NCI-H345 treated with DMSO at 0.1 percent for 48 hours (cell line): ENCODE measurements around the gene DNAI2.
A peak's percentile ranks its signal among the peaks of the same experiment; 100 is the strongest.

Experiments used
- DNase-seq: peaks from one replicate; lab custom pipeline; 2025; ENCODE audit not compliant: unreplicated experiment; lab: John Stamatoyannopoulos, UW

DNAI2 gene, protein sequence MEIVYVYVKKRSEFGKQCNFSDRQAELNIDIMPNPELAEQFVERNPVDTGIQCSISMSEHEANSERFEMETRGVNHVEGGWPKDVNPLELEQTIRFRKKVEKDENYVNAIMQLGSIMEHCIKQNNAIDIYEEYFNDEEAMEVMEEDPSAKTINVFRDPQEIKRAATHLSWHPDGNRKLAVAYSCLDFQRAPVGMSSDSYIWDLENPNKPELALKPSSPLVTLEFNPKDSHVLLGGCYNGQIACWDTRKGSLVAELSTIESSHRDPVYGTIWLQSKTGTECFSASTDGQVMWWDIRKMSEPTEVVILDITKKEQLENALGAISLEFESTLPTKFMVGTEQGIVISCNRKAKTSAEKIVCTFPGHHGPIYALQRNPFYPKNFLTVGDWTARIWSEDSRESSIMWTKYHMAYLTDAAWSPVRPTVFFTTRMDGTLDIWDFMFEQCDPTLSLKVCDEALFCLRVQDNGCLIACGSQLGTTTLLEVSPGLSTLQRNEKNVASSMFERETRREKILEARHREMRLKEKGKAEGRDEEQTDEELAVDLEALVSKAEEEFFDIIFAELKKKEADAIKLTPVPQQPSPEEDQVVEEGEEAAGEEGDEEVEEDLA

DNA sequence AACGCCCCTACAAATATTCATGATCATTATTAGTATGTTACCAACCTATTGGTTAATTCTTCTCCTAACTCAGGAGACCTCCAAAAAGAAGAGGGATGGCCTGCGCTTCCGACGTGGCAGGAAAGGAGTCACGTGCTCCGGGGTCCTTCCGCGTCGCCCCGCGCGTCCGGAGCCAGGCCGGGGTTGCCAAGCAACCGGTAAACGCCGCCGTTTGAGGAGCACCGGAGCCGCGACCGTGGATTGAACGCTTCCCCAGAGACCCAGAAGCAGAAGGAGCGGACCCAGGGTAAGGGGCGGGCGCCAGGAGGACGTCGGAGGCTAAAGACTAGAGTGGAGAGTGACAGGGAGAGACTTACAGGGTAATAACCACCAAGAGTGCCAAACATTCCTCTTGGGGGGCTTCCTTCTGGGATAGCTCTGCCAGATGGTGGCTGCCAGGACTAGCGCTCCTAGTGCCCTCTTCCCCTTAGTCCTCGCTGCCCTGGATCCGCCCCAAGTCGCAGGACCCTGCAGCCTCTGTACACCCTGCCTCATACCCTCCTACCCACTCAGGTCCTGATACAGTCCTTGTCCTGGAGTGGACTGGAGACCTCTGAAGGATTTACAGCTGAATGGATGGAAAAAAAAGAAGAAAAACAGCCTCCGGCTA is at the start of gene DNAI2:
TSS of gene DNAI2 (plus strand) at position 175 of the 649 bp plus-strand sequence. CDS start 7,584 bp downstream, outside the sequence.
- peak; percentile 52 for DNase-seq

DNA sequence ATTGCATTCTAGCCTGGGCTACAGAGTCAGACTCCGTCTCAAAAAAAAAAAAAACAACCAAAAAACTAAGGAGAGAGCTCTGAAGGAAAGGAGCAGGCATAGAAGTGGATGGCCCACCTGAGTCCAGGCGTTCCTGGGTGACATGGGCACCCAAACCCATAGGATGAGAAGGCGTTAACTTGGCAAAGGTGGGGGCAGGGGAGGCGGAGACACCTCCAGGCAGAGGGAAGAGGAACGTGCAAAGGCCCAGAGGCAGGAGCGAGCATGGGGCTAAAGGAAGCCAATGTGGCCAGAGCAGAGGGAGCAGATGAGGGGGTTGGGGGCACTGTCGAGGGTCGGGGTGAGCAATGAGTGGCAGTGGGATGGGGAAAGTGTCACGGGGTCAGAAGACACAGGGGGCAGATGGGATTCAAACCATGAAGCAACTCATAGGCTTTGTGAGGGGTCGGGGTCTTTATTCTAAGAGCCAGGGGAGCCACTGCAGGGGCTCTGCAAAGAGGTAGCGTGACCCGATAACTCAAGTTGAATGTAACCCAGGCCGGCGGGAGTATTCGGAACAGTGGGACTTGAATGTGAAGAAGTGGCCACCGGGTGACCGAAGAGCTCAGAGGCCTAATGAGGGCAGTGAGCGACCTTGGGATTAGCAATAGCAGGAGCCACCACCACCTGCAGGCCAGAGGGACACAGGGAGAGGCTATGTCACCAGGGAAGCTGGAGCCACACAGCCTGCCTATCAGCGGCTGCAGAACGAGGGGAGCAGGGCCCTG is 48.9 kb upstream of the DNAI2 start:
- DNase-seq, result no peak

DNA sequence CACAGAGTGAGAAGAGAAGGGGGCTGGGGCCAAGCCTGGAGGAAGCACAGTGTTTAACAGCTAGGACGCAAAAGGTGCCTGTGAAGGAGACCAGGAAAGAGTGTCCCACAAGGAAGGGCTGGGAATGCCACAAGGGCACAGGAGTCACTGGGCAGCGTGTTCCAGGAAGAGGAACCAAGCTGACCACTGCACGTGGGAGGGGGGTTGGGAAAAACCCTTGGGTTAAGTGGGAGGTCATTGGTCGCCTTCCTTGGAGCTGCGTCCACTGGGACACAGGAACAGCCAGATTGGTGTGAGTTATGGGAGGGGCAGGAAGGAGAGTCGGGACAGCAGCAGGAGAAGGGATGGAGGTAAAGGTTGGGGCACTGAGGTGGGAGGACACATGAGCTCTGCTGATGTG is 47.8 kb upstream of the DNAI2 start:
- no peak for DNase-seq

DNA sequence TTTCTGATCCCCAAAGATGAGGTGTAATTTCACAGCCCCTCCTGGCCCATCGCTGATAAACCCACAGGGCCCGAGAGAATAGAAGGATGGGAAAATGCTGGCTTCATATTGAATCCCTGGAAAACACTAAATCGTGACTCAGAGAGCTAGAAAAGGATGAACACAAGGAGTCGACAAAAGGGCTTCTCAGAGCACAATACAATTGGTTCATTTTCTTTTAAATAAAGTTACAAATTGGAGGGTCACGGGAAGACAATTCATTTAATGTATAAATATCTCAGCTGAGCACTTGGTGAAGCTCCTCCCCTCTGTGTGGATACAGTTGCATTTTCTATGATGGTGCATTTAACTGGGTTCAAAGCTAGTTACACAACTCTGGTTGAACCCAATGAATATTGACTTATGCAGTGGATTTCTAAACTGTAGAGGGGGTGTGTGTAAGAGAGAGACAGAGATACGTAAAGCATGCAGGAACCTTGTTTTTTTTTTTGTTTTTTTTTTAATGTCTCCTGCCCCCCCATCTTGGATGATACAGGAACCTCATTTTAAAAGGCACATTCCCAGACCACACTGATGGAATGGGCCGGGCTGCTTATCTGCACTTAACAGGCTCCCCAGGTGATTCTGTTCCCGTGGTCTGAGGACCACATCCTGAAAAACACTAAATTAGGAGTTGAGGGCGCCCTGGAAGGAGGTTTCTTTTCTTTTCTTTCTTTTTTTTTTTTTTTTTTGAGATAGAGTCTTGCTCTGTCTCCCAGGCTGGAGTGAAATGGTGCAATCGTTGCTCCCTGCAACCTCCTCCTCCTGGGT is 46.6 kb upstream of the DNAI2 start:
- DNase-seq, result no peak

DNA sequence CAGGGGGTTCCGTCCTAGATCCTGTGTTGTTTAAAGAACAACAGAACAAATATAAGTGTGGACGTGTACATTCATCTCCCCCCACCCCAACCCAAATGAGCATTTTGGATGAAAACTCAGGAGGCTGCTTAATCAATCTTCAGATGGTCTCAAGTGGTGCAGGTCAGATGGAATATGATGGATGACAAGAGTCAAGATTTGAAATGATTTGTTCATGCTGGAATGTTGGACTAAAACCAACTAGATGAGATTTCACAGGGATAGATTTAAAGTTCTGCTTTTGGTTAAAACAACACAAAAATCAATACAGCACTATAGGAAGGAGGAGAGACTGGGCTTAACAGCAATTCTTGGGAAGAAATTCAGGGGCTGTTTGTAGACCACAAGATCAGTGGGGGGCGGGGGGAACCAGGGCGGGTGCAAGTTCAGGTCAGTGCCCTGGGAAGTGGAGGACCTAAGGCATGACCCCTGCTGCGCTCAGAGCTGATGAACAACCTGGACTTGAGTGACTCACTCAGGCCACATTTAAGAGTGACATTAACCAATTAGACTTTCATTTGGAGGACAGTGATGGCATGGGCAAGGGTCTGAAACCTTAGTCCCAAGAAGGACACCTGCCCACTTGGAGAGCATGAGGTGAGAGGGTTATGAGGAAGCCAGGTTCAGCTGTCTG is 45.6 kb upstream of the DNAI2 start:
- no peak for DNase-seq

DNA sequence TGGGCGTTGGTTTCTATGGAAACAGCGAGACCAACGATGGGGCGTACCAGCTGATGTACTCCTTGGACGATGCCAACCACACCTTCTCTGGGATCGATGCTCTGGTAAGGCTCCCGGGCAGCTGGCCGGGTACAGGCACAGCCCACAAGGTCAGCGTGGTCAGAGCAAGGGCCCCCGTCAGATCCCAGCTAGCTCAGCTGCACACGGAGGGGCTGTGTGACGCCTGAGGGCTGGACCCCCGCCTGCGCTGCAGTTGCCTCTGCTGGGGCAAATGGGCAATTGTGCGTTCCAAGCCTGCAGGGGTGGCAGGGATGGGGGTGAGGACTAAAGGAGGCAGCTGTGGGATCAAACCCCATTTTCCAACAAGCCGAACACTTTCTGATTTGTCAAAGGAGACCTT is 43.1 kb upstream of the DNAI2 start:
- no peak for DNase-seq

DNA sequence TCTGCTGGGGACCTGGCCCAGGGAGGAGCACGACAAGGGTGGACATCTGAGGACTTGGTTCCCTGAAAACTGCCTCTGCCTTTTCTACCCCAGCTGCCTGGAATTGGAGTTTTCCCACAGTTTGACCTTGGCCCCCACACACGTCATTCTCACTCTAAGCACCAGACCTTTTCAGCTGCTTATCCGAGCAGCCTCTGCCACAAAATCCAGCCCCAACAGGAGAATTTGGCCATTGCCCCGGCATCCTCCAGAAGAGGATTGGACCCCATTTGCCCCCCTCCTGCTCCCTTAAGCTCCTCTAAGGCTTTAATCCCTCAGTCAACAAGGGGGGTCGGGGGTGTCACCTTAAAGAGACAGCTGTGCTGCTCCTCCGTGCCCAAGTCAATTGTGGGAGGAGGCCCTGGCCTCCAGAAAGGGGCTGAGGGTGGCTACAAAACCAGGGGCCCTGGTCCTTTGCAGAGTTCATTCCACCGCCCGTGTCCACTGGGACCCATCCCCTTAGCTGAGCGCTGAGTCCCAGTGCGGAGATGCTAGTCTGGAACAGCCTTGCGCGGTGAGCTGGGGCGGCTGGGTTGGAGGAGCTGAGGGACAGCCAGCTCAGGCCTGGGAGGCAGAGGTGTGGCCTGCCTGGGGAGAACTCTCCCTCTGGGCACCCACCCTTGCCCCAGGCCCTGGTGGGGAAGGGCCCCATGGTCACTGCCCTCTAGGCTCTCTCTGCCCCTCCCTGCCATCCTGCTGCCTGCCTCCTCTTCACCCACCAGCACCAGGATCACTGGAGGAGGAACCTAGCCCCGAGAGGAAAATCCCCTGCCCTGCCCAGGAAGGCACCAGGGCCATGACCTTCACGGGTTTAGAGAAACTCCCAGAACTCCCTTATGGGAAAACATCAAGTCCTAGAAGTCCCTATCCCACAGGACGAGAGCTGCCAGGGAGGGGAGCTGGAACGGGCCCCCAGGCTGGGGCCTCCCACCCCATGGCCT is 41.8 kb upstream of the DNAI2 start:
- no peak for DNase-seq

DNA sequence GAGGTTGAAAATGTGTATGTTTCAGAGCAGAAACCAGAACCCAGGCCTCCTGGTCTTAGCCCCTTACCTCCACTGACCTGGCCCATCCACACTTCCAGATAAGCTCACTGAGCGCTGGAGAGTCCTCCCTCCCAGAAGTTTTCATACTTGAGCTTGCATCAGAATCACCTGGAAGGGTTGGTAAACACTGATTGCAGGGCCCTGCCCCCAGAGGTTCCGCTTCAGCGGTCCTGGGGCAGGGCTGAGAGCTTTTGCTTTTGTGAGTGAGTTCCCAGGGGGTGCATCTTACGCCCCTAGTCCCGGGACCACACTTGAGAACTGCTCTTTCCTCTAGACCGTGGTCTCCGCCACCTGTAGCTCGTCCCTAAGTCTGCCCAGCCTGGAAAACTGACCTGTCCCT is 40.1 kb upstream of the DNAI2 start:
- no peak for DNase-seq

DNA sequence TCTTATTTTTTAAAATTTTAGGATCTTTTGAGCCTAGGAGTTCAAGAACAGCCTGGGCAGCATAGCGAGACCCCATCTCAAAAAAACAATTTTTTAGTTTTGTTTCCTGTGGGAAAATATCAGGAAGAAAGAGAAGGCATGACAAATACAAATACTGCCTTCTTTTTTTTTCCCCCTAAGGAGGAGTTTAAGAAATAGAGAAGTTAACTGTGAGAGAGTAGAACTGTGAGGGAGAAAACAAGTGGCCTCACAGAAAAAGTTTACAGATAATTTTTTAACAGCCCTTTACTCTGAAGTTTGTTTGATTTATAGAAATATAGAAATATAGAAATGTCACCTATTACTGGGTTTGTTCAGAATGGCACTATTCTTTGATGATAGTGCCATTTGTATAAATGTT is 39.5 kb upstream of the DNAI2 start:
- no peak for DNase-seq

DNA sequence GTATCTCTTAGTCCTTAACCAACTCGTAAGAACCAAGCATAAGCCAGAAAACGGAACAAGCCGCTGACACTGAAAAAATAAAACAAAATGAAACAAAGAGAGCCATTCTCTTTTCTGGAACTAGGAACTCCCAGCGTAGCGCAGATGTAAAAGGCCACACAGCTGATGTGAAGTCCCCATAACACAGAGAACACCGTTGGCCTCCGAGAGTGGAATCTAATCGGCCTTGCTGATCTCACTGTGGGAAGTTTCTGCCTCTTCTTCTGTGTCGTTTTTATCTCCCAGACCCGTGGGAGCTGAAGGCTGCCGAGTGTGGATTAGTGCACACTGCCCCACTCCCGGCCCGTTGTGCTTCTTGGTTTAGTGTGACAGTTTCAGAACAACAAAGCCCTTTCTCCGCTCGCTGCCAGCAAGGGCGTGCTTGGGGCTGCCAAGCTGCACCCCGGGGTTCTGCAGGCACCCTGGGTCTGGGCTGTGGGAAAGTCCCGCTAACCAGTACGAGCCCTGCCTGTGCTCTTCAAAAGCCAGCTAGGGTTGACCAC is 38.9 kb upstream of the DNAI2 start:
- DNase-seq, result no peak

DNA sequence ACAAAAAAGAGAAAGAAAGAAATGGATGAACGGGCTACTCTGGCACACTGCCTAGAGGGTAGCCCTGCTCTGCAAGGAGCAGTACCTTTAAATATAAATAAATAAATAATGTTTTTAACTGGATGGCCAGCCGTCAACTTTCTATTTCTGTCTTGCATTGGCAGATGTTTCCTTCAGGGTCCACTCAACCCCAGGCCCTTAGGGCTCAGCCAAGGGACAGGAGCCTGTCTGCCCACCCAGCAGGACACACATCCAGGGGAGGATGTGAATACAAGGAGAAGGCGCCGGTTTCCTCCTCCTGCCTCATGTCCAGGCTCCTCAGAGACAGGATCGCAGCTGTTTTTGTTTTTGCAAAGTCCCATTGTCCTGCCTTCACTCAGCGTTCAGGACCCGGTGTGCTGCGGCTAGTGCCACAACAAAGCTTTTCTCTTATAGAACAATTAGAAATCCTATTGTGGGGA is 38.1 kb upstream of the DNAI2 start:
- DNase-seq, result no peak

DNA sequence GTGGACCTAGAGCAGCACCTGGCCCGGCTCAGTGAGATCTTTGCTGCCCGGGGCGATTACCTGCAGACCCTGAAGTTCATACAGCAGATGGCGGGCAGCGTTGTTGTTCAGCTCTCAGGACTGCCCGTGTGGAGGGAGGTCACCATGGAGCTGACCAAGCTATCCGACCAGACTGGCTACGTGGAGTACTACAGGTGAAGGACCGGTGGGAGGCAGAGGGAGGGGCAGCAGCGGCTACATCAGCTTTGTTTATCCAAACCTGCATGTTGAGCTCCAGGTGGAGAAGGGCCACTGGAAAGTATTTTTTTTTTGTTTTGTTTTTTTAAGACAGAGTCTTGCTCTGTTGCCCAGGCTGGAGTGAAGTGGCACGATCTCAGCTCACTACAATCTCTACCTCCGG is 36.7 kb upstream of the DNAI2 start:
- no peak for DNase-seq

DNA sequence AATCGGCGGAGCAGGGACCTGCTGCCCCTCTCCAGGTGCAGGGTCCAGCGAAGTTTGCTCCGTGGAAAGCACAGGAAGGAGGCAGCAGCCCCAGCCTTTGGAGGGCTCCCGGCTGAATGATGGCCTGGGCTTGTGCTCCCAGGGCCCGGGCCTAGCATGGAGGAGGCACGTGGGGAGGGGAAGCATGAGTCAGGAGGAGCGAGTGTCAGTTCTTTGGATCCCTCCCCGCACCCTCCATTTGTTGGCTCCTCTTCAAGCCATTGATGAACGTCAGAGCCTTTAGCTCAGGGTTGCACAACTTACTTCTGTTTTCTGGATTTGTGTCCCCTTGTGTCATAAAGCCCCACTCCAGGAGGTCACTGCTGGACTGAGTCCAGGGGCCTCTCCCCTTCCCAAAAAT is 34.9 kb upstream of the DNAI2 start:
- DNase-seq, result no peak

DNA sequence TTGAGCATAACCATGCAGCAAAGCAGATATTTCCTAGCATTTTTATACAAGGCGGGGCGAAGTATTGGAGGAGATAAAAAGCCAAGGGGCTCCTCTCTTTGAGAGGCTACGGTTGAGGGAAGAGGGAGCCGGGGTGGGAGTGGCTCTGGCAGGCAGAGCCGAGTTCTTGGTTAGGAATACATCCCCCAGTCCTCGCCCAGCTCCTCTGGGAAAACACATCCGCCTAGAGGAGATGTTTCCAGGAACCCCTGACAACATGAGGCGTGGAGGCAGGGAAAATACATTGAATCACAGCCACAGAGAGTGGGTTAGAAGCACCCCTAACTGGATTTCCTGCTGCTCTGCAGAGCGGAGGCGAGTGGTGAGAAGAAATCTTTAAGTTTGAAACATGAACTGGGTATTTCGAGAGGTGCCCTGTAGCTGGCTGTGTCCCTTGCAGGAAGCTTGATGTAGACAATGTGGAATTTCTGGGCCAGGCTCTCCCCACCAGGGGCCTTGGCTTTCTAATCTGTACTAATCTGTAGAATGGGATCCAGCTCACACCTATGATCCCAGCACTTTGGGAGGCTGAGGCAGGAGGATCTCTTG is 33.3 kb upstream of the DNAI2 start:
- no peak for DNase-seq

DNA sequence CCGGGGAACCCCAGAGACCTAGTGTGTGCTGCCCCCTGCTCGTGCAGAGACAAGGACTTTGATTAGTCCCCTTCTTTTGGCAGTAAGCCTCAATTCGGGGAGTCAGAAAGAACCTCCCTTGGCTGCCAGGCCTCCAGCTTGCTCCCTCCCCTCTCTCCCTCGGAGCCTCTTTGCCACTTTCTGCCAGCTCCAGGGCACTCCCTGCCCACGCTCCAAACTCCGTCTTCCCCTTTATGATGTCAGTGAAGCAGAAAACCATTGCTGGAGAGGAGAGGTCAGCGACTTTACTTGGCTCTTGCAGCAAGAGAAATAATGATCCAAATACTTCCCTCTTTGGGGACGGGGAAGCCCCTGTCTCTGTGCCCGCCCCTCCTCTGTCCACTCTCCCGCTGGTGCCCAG is 32.6 kb upstream of the DNAI2 start:
- DNase-seq, result no peak

DNA sequence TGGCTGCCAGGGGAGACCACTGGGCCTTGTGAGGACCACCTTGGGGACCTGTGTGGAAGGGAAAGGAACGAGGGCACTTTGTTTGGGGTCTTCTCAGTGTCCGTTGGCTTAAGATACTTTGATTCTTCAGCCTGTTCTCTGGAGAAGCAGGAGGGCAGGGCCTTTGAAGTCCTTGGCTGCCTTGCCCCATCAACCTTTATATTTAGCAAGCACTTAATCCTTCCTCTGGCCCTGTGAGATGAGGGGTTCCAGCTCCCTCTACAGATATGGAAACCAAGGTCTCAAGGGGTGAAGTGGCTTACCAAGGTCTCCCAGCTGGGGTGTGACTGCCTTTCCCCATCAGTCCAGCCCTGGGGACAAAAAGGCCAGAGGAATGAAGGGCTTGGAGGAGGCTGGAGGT is 32.2 kb upstream of the DNAI2 start:
- DNase-seq, result no peak

DNA sequence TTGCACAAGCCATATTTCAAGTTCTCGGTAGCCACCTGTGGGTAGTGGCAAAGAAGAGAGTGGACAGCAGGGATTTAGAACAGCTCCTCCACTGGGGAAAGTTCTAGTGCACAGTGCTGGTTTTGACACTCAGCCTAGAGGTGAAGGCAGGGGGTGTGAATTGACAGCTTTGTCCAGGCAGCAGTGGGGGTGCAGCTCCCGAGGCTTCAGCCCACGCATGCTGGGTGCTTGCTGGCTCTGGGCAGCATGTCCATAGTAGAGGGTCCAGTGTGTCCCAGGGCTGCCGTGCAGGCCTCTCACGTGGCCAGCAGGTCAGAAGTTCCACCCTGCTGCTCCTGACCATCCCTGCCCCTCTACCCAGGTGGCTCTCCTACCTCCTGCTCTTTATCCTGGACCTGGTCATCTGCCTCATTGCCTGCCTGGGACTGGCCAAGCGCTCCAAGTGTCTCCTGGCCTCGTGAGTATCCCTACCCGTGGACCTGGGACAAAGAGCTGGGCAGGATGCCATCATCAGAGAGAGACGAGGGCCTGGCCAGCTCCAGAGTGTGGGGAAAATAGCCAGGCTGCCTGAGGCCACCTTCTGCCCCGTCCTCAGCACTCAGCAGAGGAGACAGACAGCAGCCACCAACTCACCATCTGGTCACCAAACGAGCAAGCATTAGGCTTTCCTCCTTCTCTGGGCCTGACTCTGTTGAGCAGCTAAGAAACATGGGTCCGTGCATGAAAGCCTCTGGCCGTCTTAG is 30.9 kb upstream of the DNAI2 start:
- no peak for DNase-seq

DNA sequence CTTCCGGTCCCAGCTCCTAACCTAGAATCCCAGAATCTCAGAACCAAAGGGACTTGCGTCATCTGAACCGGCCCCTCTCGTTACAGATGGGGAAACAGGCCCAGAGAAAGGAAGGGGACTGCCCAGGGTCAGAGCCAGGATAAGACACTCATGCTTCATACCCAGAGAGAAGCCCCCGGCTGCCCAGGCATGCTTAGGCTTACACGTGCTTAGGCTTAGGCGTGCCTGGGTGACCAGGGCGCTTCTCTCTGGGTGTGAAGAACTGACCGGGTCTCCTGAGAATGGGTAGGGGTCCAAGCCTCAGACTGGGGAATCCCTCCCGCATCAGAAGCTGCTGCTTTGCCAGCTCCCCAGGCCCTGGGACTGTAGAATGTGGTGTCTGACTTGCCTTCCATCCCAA is 29.9 kb upstream of the DNAI2 start:
- no peak for DNase-seq
